SK-N-SH treated with all-trans-retinoic acid at 6 μM for 48 hours (cell line): ENCODE data around the gene MEOX1.

ENCODE experiments used
- ATAC-seq: fragments of 200-7000 bp; cut with Tn5 transposase; 3 replicates; pipeline ENCODE4 v1.9.1; 2020; ENCODE audit warnings: mild to moderate bottlenecking, moderate library complexity
- ARNTL ChIP-seq: fragments of 450-650 bp; formaldehyde crosslinking; IDR thresholded peaks from 2 replicates; pipeline ENCODE4 v1.5.0; 2020; ENCODE audit warnings: low read depth, mild to moderate bottlenecking, moderate library complexity, borderline replicate concordance
- BACH2 ChIP-seq: fragments of 250-450 bp; sonication (Bioruptor Pico); IDR thresholded peaks from 2 replicates; pipeline ENCODE4 v1.9.0; 2021; ENCODE audit warnings: mild to moderate bottlenecking, borderline replicate concordance
- CREB5 ChIP-seq: fragments of 250-450 bp; sonication (Bioruptor Pico); IDR thresholded peaks from 2 replicates; pipeline ENCODE4 v1.5.1; 2020; ENCODE audit warnings: low read depth, mild to moderate bottlenecking, moderate library complexity
- CSRNP3 ChIP-seq: fragments of 250-450 bp; sonication (Bioruptor Pico); IDR thresholded peaks from 2 replicates; pipeline ENCODE4 v1.5.1; 2021; ENCODE audit warnings: mild to moderate bottlenecking, moderate library complexity
- ESRRG ChIP-seq: fragments of 250-450 bp; sonication (Bioruptor Pico); IDR thresholded peaks from 2 replicates; pipeline ENCODE4 v1.6.1; 2021; ENCODE audit warnings: mild to moderate bottlenecking
- GLIS3 ChIP-seq: fragments of 250-450 bp; sonication (Bioruptor Pico); IDR thresholded peaks from 2 replicates; pipeline ENCODE4 v1.5.0; 2020; ENCODE audit warnings: mild to moderate bottlenecking, moderate library complexity
- ISL1 ChIP-seq: fragments of 250-450 bp; sonication (Bioruptor Pico); IDR thresholded peaks from 2 replicates; pipeline ENCODE4 v2.1.2; 2022; ENCODE audit warnings: mild to moderate bottlenecking, moderate library complexity
- OSR1 ChIP-seq: fragments of 250-450 bp; sonication (Bioruptor Pico); IDR thresholded peaks from 2 replicates; pipeline ENCODE4 v1.8.0; 2022; ENCODE audit warnings: moderate library complexity, mild to moderate bottlenecking, inconsistent platforms
- POU6F1 ChIP-seq: fragments of 250-450 bp; sonication (Bioruptor Pico); IDR thresholded peaks from 2 replicates; pipeline ENCODE4 v1.8.0; 2021; ENCODE audit warnings: low read depth, mild to moderate bottlenecking, moderate library complexity, borderline replicate concordance
- PPARA ChIP-seq: fragments of 250-450 bp; sonication (Bioruptor Pico); IDR thresholded peaks from 2 replicates; pipeline ENCODE4 v1.5.0; 2020; ENCODE audit warnings: mild to moderate bottlenecking, borderline replicate concordance
- RARB ChIP-seq: fragments of 250-450 bp; sonication (Bioruptor Pico); IDR thresholded peaks from 2 replicates; pipeline ENCODE4 v1.8.0; 2021; ENCODE audit warnings: mild to moderate bottlenecking, moderate library complexity
- SNAI2 ChIP-seq: fragments of 250-450 bp; sonication (Bioruptor Pico); IDR thresholded peaks from 2 replicates; pipeline ENCODE4 v1.5.0; 2020; ENCODE audit warnings: mild to moderate bottlenecking, moderate library complexity
- TCF4 ChIP-seq: fragments of 250-450 bp; sonication (Bioruptor Pico); IDR thresholded peaks from 2 replicates; pipeline ENCODE4 v1.8.0; 2021; ENCODE audit warnings: mild to moderate bottlenecking, moderate library complexity, borderline replicate concordance
- TOX ChIP-seq: fragments of 250-450 bp; sonication (Bioruptor Pico); IDR thresholded peaks from 2 replicates; pipeline ENCODE4 v1.8.0; 2021; ENCODE audit warnings: mild to moderate bottlenecking, moderate library complexity, borderline replicate concordance
- TSHZ2 ChIP-seq: fragments of 250-450 bp; sonication (Bioruptor Pico); IDR thresholded peaks from 2 replicates; pipeline ENCODE4 v1.5.0; 2020; ENCODE audit warnings: mild to moderate bottlenecking, moderate library complexity
- ZC3H10 ChIP-seq: fragments of 250-450 bp; sonication (Bioruptor Pico); IDR thresholded peaks from 2 replicates; pipeline ENCODE4 v1.5.1; 2021; ENCODE audit warnings: mild to moderate bottlenecking, moderate library complexity
- ZFP3 ChIP-seq: fragments of 250-450 bp; sonication (Bioruptor Pico); IDR thresholded peaks from 2 replicates; pipeline ENCODE4 v1.5.0; 2020; ENCODE audit warnings: mild to moderate bottlenecking, moderate library complexity
- ZNF565 ChIP-seq: fragments of 450-650 bp; formaldehyde crosslinking; conservative IDR thresholded peaks from 2 replicates; pipeline ENCODE4 v1.5.0; 2020; ENCODE audit warnings: low read depth, mild to moderate bottlenecking, moderate library complexity
- ZNF70 ChIP-seq: fragments of 450-650 bp; formaldehyde crosslinking; IDR thresholded peaks from 2 replicates; pipeline ENCODE4 v1.5.0; 2020; ENCODE audit warnings: mild to moderate bottlenecking, moderate library complexity
- ZNF8 ChIP-seq: fragments of 450-650 bp; formaldehyde crosslinking; IDR thresholded peaks from 2 replicates; pipeline ENCODE4 v1.5.0; 2020; ENCODE audit warnings: mild to moderate bottlenecking, moderate library complexity

The MEOX1 gene

GRCh38 chr17:43667947-43668348 is 6.2 kb upstream of the MEOX1 start:
- peak; percentile 63; the same call in 2 of the 3 replicates for ATAC-seq
- TF ChIP-seq ZNF565 (CRISPR knock-in tag) (no peak), TOX (CRISPR knock-in tag) (no peak), ISL1 (no peak), OSR1 (CRISPR knock-in tag) (no peak), POU6F1 (CRISPR knock-in tag) (no peak)

GRCh38 chr17:43667506-43667905 is 5.8 kb upstream of the MEOX1 start:
- no peak for TF ChIP-seq TOX (CRISPR knock-in tag)
- no peak for TF ChIP-seq ISL1
- TF ChIP-seq ZNF70 = no peak
- no peak for TF ChIP-seq ZC3H10 (CRISPR knock-in tag)
- no peak for TF ChIP-seq TCF4 (CRISPR knock-in tag)
- no peak for ATAC-seq

GRCh38 chr17:43665937-43666236 is 4.2 kb upstream of the MEOX1 start:
- no peak for ATAC-seq
- TF ChIP-seq ISL1 = no peak
- TF ChIP-seq PPARA (CRISPR knock-in tag) = no peak
- no peak for TF ChIP-seq TCF4 (CRISPR knock-in tag)
- TF ChIP-seq CSRNP3 (CRISPR knock-in tag) = no peak
- TF ChIP-seq CREB5 (CRISPR knock-in tag) = no peak
- TF ChIP-seq ZNF8 (CRISPR knock-in tag) = no peak
- no peak for TF ChIP-seq ZNF70
- TF ChIP-seq ESRRG = no peak
- no peak for TF ChIP-seq GLIS3 (CRISPR knock-in tag)
- TF ChIP-seq BACH2 (CRISPR knock-in tag) = no peak
- TF ChIP-seq TOX (CRISPR knock-in tag) = no peak
- TF ChIP-seq TSHZ2 (CRISPR knock-in tag) = no peak
- TF ChIP-seq ARNTL (CRISPR knock-in tag) = no peak
- TF ChIP-seq RARB = no peak
- TF ChIP-seq SNAI2 = no peak

- TF ChIP-seq ZNF8 (CRISPR knock-in tag) = no peak
- no peak for TF ChIP-seq ISL1
- TF ChIP-seq ESRRG = no peak
- TF ChIP-seq ZFP3 (CRISPR knock-in tag) = no peak
- no peak for TF ChIP-seq SNAI2
- no peak for TF ChIP-seq POU6F1 (CRISPR knock-in tag)
- no peak for ATAC-seq
These were observed 3.6 kb upstream of the MEOX1 start for GRCh38 chr17:43665084-43665936.
